HG03064 (cell line): ENCODE data around the gene PSPC1.
"Not testable (repeated sequence)": the region's sequence is repeated elsewhere in the genome, so short reads cannot be mapped to it uniquely, and the experiment has no call there.

Experiments used
- ATAC-seq: cut with Tn5 transposase; IDR thresholded peaks from one replicate; pipeline ENCODE4 v1.9.1; 2021; ENCODE audit warnings: low read depth; ENCODE audit not compliant: unreplicated experiment

The PSPC1 gene

DNA sequence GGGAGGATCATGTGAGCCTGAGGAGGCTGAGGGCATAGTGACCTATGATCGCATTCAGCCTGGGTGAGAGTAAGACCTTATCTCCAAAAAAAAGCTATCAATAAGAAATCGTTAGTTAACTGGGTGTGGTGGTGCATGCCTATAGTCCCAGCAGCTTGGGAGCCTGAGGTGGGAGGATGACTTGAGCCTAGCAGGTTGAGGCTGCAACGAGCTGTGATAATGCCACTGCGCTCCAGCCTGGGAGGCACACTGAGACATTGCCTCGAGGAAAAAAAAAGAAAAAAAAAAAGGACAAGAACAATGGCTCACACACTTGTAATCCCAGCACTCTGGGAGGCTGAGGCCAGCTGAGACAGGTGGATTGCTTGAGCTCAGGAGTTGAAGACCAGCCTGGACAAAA is 16.2 kb downstream of the PSPC1 start:
- ATAC-seq = no peak

DNA sequence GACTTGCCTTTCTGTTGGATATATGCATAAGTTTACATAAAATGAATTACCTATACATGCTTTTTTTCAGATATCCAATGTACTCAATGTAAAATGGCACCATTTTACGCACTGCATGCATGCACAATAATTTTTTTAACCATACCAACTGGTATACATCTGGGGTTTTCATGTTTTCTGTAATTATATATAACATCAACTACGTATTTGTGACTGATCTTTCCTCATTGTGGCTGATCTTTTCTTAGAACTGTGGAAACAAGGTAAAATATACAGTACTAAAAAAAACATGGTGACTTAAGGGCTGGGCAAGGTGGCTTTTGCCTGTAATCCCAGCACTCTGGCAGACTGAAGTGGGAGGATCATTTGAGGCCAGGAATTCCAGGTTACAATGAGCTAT is 18.5 kb downstream of the PSPC1 start:
- no peak for ATAC-seq

GRCh38 chr13:19763618-19764017 is 19.1 kb downstream of the PSPC1 start:
- ATAC-seq = no peak

- no peak for ATAC-seq
Measured at GRCh38 chr13:19759669-19760068, 23.1 kb downstream of the PSPC1 start.

DNA sequence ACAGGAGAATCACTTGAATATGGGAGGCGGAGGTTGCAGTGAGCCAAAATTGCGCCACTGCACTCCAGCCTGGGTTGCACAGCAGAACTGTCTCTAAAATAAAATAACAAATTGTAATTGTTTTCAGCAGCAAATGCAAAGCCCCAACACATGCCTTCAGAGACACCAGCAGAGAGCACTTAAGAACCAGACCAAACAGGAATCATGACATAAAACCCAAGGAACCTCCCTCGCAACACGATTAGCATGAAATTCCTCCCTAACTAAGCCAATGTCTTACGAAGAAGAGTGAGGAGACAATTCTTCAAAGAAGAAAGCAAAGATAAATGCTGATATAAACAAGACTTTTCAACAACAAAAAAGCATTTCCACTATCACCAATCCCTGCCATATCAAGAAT is 40.1 kb downstream of the PSPC1 start:
- ATAC-seq = no peak

GRCh38 chr13:19737844-19738557 is 44.7 kb downstream of the PSPC1 start:
- ATAC-seq = no peak

GRCh38 chr13:19726611-19727010 is 56.1 kb downstream of the PSPC1 start:
- ATAC-seq = no peak

GRCh38 chr13:19725320-19725719 is 57.4 kb downstream of the PSPC1 start:
- ATAC-seq = no peak

GRCh38 chr13:19720039-19720438 is 62.7 kb downstream of the PSPC1 start:
- ATAC-seq = no peak

DNA sequence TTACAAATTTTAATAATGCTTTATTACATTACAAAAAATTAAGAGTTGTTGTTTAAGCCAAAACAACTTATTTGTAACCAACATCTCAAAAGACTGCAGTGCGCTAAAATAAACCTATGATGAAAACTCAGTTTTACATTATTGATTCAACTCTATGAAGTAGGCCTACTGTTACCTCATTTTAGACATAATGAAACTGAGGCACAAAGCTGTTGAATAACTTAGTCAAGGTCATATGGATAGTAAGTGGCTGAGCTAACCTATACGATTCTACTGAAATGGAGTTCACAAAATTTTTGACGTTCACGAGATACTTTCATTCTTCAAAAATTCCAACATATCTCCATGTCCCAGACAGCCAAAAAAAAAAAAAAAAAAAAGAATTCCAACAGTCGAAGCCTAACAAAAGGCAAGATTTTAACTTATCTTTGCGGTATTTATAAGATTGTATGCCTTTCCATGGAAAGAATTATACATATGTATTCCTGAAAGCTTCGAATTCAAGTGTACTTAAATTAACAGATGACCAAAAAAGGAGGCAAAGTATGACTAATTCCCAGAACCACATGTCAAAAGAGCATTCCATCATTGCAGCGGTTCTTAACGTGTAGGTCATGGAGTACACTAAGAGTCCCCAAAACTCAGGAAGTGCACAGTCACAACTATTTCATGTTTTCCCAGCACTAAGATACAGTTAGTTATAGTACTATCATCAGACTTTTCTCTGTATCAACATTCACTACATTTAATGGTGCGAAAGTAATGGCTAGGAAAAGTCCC is 69.4 kb downstream of the PSPC1 start:
- ATAC-seq = no peak

GRCh38 chr13:19709782-19710181 is 73.0 kb downstream of the PSPC1 start:
- not testable (repeated sequence) for ATAC-seq

GRCh38 chr13:19709039-19709438 is 73.7 kb downstream of the PSPC1 start:
- ATAC-seq = not testable (repeated sequence)

- not testable (repeated sequence) for ATAC-seq
Measured at GRCh38 chr13:19704256-19704655, 78.5 kb downstream of the PSPC1 start.

DNA sequence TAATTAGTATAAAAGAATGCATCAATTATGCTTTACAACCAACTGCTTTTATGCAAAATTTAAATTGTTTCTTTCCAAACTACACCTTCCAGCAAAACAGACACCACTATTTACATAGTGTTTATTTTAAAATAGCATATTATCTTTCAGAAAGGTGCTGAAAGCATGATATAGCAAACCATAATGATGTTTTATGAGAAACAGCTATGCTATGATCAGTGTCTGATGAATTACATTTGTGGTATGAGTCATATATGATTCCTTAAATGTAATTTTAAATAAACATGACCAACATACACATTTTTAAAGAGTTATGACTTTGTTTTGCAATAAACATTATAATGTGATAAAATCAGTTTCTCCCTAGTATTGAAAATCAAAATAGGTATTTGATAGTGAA is 81.1 kb downstream of the PSPC1 start:
- not testable (repeated sequence) for ATAC-seq

GRCh38 chr13:19700963-19701362 is 81.8 kb downstream of the PSPC1 start:
- not testable (repeated sequence) for ATAC-seq

DNA sequence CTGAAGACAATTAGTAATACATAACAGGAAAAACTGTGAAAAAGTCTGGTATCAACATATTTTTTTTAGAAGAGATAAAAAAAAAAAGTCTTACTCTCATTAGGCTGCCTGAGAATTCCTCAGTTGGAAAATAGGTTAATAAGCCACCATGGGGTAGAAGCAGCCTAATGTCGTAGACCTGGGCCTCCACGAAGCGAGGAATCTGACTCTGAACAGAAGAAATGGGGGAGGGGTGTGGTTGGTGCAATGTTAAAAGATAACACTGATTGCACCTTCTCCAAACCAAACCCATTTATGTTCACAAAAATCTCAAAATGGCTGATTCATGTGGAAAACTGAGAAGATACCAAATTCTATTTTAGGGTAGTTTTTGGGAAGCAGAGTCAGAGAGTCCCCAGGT is 86.9 kb downstream of the PSPC1 start:
- no peak for ATAC-seq

- ATAC-seq = no peak
Measured at GRCh38 chr13:19695428-19695827, 87.3 kb downstream of the PSPC1 start.

GRCh38 chr13:19691447-19691846 is 91.3 kb downstream of the PSPC1 start:
- not testable (repeated sequence) for ATAC-seq

- no peak for ATAC-seq
Measured at GRCh38 chr13:19685437-19685836, 97.3 kb downstream of the PSPC1 start.

DNA sequence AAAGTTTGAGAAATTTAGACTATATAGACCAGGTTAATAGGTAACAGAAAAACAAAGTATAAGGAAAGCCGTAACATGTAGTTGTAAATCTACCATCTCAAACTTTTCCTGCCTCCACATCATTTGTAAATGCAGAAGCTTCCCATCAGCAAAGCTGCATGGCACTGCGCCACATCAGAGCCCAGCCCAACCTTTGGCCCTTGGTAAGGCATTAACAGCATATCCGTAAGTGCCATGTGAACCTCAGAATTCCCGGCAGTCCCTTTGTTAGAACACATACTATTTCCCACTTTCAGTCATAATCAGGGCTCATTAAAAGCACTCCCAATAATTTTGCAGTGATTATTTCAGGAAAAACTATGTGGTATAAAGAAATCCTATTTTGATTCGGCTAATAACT is 97.7 kb downstream of the PSPC1 start:
- ATAC-seq = no peak

DNA sequence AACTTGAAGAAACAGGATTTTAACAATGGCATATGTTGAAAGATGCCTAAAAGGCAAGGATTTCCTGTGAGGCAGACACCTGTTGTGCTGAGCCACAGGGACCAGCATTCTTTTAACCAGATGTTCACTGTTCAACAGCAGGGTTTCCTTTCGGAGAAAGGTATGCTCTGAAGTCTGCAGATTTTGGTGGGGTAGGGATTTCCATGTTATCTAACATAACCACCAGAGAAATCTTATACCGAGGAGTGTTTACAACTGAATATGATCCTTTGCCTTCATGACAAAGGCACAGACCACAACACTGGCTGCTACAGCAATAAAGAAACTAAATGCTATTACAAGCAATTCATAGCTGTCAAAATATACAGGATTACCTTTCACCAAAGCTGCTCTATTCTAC is 101.2 kb downstream of the PSPC1 start:
- no peak for ATAC-seq

GRCh38 chr13:19680751-19681150 is 102.0 kb downstream of the PSPC1 start:
- ATAC-seq = no peak
